Omental fat pad (tissue), 4 donors: ENCODE measurements around the gene RCBTB2. TPM values are rescaled to one million over a fixed set of nuclear protein-coding genes. Genes with fewer than 3 reads are reported as not detected.

Source experiments
- ATAC-seq: fragments of 150-250 bp; one replicate; pipeline ENCODE4 v1.9.1; 2016; ENCODE audit warnings: mild to moderate bottlenecking, moderate library complexity; ENCODE audit not compliant: low FRiP score
- DNase-seq: peaks from one replicate; pipeline ENCODE4 v3.0.0-alpha.2; 2019; ENCODE audit warnings: low spot score
- total RNA-seq, 4 donors: library from RNA; depleted of rRNA; stranded (reverse); fragments of >200 nt; gene quantifications; one replicate each; pipeline ENCODE4 v1.1.0, GENCODE V29; 2016
- TF ChIP-seq, protein P1 (sequence below), 3 donors: fragments of 450-650 bp; IDR thresholded peaks; one replicate each; pipeline ENCODE4 v1.5.1; 2016 to 2017; ENCODE audit warnings: antibody characterized with exemption in 3 of 3, mild to moderate bottlenecking in 3 of 3, moderate library complexity in 2 of 3

The RCBTB2 gene
- total RNA-seq, 4 donors from 2014 or later = 6.7 to 30.6 (median 13.0) TPM

DNA sequence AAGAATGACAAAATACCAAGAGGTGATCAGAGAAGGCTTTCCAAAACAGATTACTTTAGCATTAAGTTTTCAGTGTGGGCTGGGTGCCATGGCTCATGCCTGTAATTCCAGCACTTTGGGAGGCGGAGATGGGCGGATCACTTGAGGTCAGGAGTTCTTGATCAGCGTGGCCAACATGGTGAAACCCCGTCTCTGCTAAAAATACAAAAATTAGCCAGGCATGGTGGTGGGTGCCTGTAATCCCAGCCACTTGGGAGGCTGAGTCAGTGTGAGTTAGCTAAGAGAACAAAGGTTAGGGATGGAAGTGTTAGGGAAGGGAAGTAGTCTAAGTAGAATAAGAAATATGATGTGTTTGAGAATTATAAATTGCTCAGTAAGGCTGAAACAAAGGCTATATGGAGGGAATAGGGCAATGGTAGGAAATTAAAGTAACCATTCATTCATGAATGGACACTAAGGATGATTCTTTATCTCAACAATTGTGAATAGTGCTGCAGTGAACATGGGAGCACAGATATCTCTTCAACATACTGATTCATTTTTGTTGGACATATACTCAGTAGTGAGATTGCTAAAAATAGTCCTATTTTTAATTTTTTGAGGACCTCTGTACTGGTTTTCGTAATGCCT lies 3.9 kb upstream of the RCBTB2 start:
- TF ChIP-seq, protein P1, sequence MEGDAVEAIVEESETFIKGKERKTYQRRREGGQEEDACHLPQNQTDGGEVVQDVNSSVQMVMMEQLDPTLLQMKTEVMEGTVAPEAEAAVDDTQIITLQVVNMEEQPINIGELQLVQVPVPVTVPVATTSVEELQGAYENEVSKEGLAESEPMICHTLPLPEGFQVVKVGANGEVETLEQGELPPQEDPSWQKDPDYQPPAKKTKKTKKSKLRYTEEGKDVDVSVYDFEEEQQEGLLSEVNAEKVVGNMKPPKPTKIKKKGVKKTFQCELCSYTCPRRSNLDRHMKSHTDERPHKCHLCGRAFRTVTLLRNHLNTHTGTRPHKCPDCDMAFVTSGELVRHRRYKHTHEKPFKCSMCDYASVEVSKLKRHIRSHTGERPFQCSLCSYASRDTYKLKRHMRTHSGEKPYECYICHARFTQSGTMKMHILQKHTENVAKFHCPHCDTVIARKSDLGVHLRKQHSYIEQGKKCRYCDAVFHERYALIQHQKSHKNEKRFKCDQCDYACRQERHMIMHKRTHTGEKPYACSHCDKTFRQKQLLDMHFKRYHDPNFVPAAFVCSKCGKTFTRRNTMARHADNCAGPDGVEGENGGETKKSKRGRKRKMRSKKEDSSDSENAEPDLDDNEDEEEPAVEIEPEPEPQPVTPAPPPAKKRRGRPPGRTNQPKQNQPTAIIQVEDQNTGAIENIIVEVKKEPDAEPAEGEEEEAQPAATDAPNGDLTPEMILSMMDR (IDR thresholded peaks at IDR 0.05) = no peak
- no peak for DNase-seq
- ATAC-seq = no peak

DNA sequence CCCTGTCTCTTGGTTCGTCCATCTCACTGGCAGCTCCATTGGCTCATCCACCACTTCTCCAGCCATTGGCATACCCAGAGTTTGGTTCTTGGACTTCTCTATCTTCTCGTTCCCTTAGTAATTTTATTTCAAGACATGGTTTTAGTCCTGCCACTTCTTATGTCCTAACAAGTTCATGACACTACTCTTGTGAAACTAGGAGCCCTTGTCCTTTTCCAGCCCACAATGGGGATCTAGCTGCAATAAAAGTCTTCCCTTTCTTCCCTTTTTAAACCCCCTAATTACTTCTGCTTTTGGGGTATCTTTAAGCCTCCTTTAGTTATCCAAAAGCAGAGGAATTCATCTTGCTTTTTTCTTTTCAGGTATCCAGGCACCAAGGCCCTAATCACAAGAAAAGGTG lies 2.9 kb upstream of the RCBTB2 start:
- DNase-seq (no peak), ATAC-seq (no peak)
- TF ChIP-seq, protein P1 (IDR thresholded peaks at IDR 0.05) = no peak

DNA sequence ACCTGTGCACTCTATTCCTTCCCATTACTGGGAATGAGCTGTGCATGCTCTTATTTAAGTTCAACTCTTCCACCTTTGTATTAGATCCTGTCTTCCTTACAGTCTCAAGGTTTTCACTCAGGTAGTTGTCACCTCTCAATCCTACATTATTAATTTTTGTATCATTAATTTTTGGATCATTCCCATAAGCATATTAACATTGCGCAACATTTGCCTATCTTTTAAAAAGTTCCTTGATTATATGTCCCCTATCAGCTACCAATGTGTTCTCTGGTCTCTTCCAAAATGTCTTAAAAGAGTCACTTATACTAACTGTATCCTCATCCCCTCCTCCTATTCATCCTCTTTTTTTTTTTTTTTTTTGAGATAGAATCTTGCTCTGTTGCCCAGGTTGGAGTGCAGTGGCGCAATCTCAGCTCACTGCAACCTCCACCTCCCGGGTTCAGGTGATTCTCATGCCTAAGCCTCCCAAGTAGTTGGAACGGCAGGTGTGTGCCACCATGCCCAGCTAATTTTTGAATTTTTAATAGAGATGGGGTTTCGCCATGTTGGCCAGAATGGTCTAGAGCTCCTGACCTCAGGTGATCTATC lies 2.1 kb upstream of the RCBTB2 start:
- TF ChIP-seq, protein P1 (IDR thresholded peaks at IDR 0.05) = no peak
- DNase-seq = no peak
- no peak for ATAC-seq

DNA sequence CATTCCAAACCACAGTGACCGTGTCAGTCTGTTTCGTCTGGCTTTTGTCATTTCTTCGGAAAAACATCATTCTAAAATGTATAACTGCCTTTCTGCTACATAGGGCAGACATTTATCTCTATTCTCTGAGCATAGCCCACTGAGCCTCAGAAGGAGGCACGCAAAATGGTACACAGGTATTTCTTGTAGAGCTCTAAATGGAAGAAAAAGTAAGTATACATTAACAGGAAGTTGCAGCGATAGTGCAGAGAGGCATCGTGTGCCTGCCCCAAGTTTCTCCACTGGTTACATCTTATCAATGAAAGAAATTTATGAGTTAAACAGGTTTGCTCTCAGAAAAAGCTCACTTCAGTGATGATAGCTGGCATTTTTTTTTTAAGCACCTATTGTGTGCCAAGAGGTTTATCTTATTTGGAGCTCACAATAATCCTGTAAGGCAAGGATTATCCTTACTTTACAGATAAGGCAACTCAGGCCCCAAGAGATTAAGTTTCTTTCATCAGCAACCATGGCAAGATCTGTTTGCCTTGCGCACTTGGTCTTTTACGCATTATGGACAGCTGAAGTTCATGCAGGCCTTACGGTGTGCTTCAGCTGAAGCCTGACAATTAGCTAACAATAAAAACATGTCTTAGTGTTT lies 1.2 kb upstream of the RCBTB2 start:
- TF ChIP-seq, protein P1 (IDR thresholded peaks at IDR 0.05) = no peak
- DNase-seq = no peak
- no peak for ATAC-seq

DNA sequence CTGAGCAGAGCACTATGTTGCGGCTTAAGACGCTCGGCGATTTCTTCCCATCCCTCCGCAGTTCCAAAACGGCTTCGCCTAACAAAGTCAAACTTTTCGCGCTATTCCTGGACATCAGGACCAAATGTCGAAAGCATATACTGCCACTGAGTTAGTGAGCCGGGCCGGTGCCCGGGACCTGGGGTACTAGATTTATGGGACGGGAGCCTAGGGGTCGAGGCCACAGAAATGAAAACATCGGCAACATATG lies 699 bp downstream of the RCBTB2 start:
- no peak for DNase-seq

DNA sequence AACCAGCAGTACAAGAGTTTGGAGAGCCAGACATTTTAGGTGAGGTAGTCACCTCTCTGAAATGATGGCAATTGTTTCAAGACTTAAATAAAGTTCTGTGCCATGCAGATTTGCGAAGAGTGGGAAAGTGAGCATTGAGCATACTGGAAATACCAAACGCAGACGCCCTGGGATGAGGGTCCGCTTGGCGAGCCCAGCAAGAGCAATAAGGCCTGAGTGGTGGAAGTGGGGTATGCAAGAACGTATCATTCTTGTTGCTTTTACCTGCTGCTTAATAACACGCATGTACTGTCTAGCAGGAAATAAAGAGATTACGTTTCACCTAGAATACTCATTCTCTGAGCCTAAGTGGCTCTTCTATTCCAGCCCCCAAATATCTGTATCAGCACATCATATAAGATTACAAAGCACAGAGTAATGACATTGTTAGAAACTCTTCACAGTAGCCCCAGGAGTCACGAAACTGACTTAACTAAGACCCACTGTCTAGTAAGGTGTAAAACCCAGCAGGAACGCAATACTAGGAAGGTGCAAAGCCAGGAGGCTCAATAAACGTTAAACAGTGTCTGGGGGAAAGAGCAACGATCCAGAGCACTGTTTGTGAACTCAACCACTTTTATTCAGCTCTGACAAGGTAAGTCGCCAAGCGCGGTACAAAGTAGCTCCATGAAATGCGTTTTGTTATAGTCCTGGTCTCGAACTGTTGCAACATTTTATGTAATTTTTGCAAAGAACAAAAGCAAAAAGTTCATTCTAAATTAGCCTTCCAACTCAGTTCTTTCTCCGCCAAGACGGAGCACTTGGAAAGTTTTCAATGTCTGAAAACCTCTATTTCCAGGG lies 1.2 kb downstream of the RCBTB2 start:
- TF ChIP-seq, protein P1 (IDR thresholded peaks at IDR 0.05) = no peak
- no peak for ATAC-seq
- no peak for DNase-seq

More for the DNA sequence above, 699 bp downstream of the RCBTB2 start:
- TF ChIP-seq, protein P1 (IDR thresholded peaks at IDR 0.05) = no peak
- peak; percentile 32 for ATAC-seq
